Uterus (tissue), 4 donors: ENCODE results near the gene ACKR1. TPM values are rescaled to one million over a fixed set of nuclear protein-coding genes. Genes with fewer than 3 reads are reported as not detected.

ENCODE experiments used
- DNase-seq, 2 donors: peaks; one replicate each; pipeline ENCODE4 v3.0.0-alpha.2; 2019 to 2020
- H3K27ac ChIP-seq, 2 donors: fragments of 200-600 bp; sonication (generic); 1 replicate in 1 of 2; 2 replicates in 1 of 2; pipeline ENCODE4 v1.5.1; 2016 to 2018
- H3K27me3 ChIP-seq, 2 donors: fragments of 200-600 bp; sonication (generic); one replicate each; pipeline ENCODE4 v1.5.1; 2018 to 2019; ENCODE audit warnings: control low read depth in 1 of 2
- H3K36me3 ChIP-seq, 2 donors: fragments of 200-600 bp; sonication (generic); one replicate each; pipeline ENCODE4 v1.5.1; 2019; ENCODE audit warnings: control low read depth in 1 of 2
- H3K4me1 ChIP-seq, 2 donors: fragments of 200-600 bp; sonication (generic); one replicate each; pipeline ENCODE4 v1.5.1; 2018 to 2019; ENCODE audit warnings: control low read depth in 1 of 2
- H3K4me3 ChIP-seq, 2 donors: fragments of 200-600 bp; sonication (generic); 1 replicate in 1 of 2; 2 replicates in 1 of 2; pipeline ENCODE4 v1.5.1; 2018 to 2019; ENCODE audit warnings: mild to moderate bottlenecking in 1 of 2
- H3K9me3 ChIP-seq, 2 donors: fragments of 200-600 bp; sonication (generic); one replicate each; pipeline ENCODE4 v1.5.1; 2019; ENCODE audit warnings: control low read depth in 1 of 2
- POLR2A ChIP-seq, 2 donors: fragments of 450-650 bp; IDR thresholded peaks; one replicate each; pipeline ENCODE4 v1.6.1; 2016; ENCODE audit warnings: antibody characterized with exemption in 2 of 2, mild to moderate bottlenecking in 1 of 2, moderate library complexity in 1 of 2
- intact Hi-C: fragments of 100-400 bp; cut with DNase I; formaldehyde crosslinking; loops from one replicate; pipeline ENCODE4 v1.15.1; 2023; ENCODE audit warnings: low total_unique reads
- total RNA-seq, 4 donors: library from RNA; depleted of rRNA in 3 of 4; stranded (reverse); fragments of >200 nt in 3 of 4; gene quantifications; one replicate each; pipeline versions ENCODE4 v1.1.0 to v1.2.4, GENCODE V29; 2014 to 2023
- TF ChIP-seq, protein P1 (sequence below), 4 experiments: fragments of 200-600 bp in 2 of 4; fragments of 450-650 bp in 2 of 4; sonication (generic) in 2 of 4; IDR thresholded peaks; one replicate each; pipeline ENCODE4 v1.5.1; 2016 to 2019; ENCODE audit warnings: antibody characterized with exemption in 4 of 4, mild to moderate bottlenecking in 2 of 4, moderate library complexity in 1 of 4
- donor health status: DM: yes; HTN: yes; CAD: no.

ACKR1 gene
- total RNA-seq, 4 donors from 2014 or later = 10.4 to 478 (median 192) TPM

DNA sequence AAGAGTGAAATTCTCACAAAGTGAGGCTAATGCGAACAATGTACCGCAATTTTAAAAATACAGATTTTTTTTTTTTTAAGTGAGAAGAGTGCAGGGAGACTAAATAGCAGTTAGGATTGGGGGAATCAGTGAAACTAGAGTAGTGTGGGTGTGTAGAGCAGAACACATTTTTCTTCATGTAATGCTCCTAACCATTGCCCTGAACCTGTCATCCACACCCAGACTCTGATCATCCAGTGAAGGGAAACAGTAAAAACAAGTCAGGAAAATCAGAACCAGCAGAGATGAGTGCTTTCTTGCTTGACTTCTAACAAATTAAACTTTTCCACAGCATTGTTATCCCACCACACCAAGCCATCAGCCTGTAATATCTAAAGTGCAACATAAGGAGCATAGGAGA is 24.2 kb upstream of the ACKR1 start:
- TF ChIP-seq, protein P1, sequence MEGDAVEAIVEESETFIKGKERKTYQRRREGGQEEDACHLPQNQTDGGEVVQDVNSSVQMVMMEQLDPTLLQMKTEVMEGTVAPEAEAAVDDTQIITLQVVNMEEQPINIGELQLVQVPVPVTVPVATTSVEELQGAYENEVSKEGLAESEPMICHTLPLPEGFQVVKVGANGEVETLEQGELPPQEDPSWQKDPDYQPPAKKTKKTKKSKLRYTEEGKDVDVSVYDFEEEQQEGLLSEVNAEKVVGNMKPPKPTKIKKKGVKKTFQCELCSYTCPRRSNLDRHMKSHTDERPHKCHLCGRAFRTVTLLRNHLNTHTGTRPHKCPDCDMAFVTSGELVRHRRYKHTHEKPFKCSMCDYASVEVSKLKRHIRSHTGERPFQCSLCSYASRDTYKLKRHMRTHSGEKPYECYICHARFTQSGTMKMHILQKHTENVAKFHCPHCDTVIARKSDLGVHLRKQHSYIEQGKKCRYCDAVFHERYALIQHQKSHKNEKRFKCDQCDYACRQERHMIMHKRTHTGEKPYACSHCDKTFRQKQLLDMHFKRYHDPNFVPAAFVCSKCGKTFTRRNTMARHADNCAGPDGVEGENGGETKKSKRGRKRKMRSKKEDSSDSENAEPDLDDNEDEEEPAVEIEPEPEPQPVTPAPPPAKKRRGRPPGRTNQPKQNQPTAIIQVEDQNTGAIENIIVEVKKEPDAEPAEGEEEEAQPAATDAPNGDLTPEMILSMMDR (IDR thresholded peaks at IDR 0.05) = no peak
- no peak for TF ChIP-seq POLR2A (IDR thresholded peaks at IDR 0.05)
- intact Hi-C loops = no loop called here
- Histone ChIP-seq H3K36me3 (no peaks in the 10 kb centered on the region), H3K27ac (no peak overlapping the region), H3K4me1 (no peaks in the 10 kb centered on the region), H3K9me3 (no peaks in the 10 kb centered on the region), H3K4me3 (no peak overlapping the region), H3K27me3 (no peaks in the 10 kb centered on the region)
- DNase-seq = no peak

DNA sequence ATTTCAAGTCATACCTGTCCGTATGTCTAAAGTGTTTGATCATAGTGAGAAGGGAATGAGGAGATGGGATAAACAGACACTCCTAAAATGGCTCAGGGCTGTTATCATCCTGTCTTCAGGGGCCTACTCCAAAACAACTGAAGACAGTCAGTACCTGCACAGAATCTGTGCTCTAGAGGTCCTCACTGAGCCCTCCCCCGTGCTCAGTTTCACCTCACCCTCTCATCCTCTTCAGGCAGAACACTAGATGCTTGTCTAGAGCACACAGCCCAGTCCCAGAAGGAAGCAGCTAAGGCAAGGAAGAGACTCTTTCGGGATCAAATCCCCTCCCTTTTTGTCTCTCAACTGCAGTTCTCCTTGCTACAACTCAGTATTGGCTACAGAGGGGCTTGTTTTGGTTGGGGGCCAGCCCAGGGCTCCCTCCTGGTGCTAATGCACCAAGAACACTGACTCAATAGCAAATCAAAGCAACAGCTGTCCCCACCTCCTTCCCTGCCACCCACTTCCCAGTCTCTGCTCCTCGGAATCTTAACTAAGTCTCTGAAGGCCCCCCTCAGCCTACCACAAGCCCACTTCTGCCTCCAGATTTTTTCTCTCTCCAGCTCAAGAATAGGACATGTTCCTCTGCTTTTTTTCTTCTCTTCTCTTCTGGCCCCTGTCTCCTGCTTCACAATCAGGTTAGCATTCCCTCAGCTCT is 23.2 kb upstream of the ACKR1 start:
- Histone ChIP-seq H3K36me3 (no peaks in the 10 kb centered on the region), H3K27me3 (no peaks in the 10 kb centered on the region), H3K4me1 (no peaks in the 10 kb centered on the region), H3K4me3 (no peak overlapping the region), H3K9me3 (no peaks in the 10 kb centered on the region), H3K27ac (no peak overlapping the region)
- intact Hi-C loops = no loop called here
- TF ChIP-seq, protein P1 (IDR thresholded peaks at IDR 0.05) = no peak
- no peak for TF ChIP-seq POLR2A (IDR thresholded peaks at IDR 0.05)
- no peak for DNase-seq

DNA sequence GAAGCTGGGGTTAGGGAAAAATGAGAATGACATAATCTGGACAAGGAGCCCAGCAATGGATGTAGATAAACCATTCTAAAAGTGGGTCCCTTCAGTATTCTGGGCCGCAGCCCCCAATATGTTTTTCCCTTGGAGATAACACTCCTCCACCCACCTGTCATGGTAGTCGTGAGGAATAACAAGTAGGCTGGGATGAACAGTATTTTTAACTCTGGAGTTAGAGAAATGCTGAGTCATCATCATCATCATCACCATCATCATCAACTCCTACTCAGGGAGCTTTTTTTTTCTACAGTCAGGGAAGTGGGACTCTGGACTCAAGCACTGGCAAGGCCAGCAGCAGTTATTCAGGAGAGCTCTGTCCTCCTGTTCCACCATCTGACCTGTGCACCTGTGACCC is 20.5 kb upstream of the ACKR1 start:
- no peaks in the 10 kb centered on the region for H3K4me1 ChIP-seq
- TF ChIP-seq, protein P1 (IDR thresholded peaks at IDR 0.05) = no peak
- TF ChIP-seq POLR2A (IDR thresholded peaks at IDR 0.05) = no peak
- intact Hi-C loops = no loop called here
- H3K27me3 ChIP-seq = no peaks in the 10 kb centered on the region
- H3K36me3 ChIP-seq = no peaks in the 10 kb centered on the region
- no peak for DNase-seq
- no peak overlapping the region for H3K27ac ChIP-seq
- no peak overlapping the region for H3K4me3 ChIP-seq
- no peaks in the 10 kb centered on the region for H3K9me3 ChIP-seq

DNA sequence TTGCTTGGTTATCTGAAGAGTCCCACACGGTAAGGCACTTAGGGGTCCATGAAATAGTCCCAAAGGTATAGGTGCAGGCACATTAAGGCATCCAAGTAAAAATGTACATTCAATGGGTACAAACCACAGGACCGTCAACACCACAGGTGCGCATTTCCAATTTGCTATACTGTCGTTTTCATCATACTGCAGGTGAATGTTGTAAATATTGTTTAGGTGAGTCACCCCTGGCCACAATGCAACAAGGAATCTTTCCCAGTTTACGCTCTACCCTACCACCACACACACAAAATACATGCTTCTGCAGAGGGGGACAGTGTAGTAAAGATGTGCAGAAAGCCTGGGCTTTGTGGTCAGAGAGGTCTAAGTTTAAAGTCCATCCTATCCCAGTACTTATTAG is 19.6 kb upstream of the ACKR1 start:
- no peaks in the 10 kb centered on the region for H3K4me1 ChIP-seq

DNA sequence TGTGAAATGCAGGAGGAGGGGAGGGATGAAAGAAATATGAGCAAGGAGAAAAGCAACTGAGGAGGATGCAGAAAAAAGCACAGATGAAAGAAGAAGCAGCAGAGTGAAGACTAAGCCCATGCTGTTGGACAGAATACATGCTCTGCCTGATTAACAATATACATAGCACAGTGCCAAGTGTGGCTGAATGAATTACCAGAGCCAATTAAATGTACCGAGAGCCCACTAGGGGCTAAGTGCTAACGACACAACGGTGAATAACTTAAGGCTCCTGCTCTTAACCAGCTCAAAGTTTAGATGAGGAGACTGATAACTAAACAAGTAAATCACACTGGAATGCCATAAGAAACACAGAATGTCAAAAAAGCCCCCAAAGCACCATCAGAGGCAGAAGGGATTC is 17.6 kb upstream of the ACKR1 start:
- H3K4me1 ChIP-seq = no peaks in the 10 kb centered on the region
- DNase-seq = no peak
- H3K36me3 ChIP-seq = no peaks in the 10 kb centered on the region
- H3K4me3 ChIP-seq = no peak overlapping the region
- H3K9me3 ChIP-seq = no peaks in the 10 kb centered on the region
- intact Hi-C loops = no loop called here
- TF ChIP-seq POLR2A (IDR thresholded peaks at IDR 0.05) = no peak
- no peaks in the 10 kb centered on the region for H3K27me3 ChIP-seq
- H3K27ac ChIP-seq = no peak overlapping the region

More for the DNA sequence above, 19.6 kb upstream of the ACKR1 start:
- DNase-seq = no peak
- H3K27me3 ChIP-seq = no peaks in the 10 kb centered on the region
- no peaks in the 10 kb centered on the region for H3K36me3 ChIP-seq
- no peak overlapping the region for H3K27ac ChIP-seq
- no peak overlapping the region for H3K4me3 ChIP-seq
- no peak for TF ChIP-seq POLR2A (IDR thresholded peaks at IDR 0.05)
- intact Hi-C loops = no loop called here
- H3K9me3 ChIP-seq = no peaks in the 10 kb centered on the region

DNA sequence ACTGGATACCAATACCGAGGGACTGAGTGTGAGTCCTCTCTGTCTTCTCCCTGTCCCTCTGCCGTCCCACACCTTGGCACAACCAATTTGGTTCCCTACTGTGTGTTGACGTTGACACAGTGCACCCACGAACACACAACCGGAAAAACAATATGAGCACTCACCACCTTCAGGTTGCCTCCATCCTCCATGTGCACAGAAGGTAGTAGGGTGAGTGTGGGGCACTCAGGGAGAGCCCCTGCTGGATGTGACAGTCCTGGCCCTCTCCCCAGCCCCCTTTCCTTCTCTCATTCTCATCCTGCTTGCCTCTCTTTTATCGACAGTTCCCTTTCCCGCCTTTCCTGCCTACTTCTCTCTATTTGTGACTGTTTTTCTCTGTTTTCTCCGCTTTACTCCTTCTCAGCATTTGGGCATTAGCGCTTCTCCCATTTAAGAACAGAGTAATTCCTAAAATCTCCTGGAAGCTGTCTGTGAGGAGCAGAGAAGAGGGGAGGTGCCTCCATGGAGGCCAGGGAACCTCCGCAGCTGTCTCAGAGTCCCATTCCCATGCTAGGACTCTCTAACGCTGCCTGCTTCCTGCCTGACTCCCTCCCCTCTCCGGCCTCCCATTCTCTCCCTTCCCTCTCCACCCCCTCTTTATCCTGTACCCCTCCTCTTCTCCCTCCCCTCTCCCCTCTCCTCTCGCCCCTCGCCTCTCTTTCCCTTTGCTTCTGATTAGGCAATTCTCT is 16.9 kb upstream of the ACKR1 start:
- DNase-seq = no peak
- no peak overlapping the region for H3K27ac ChIP-seq
- intact Hi-C loops = no loop called here

More for the DNA sequence above, 16.9 kb upstream of the ACKR1 start:
- Histone ChIP-seq H3K4me1 (no peaks in the 10 kb centered on the region), H3K27me3 (no peaks in the 10 kb centered on the region), H3K4me3 (peak overlapping the region in 1 of 2 donors; percentile 16), H3K9me3 (no peaks in the 10 kb centered on the region), H3K36me3 (no peaks in the 10 kb centered on the region)
- TF ChIP-seq, protein P1 (IDR thresholded peaks at IDR 0.05) = no peak
- no peak for TF ChIP-seq POLR2A (IDR thresholded peaks at IDR 0.05)
